Dermis microvascular lymphatic vessel endothelial cell (primary cell): ENCODE measurements around the gene DCUN1D1. TPM values are rescaled to one million over a fixed set of nuclear protein-coding genes. Genes with fewer than 3 reads are reported as not detected.

Experiments used
- DNase-seq, 2 donors: peaks; one replicate each; pipeline versions ENCODE4 v3.0.0 to v3.0.0-alpha.2; 2010; ENCODE audit warnings: low read depth in 2 of 2
- total RNA-seq: library from RNA; depleted of rRNA; stranded (reverse); fragments of >200 nt; gene quantifications from 2 replicates; pipeline ENCODE4 v1.2.1, GENCODE V29; 2014

DCUN1D1 gene
- total RNA-seq, 1 donor from 2014 or later, result 20.9 TPM

GRCh38 chr3:182972387-182972786 lies 8.0 kb downstream of the DCUN1D1 start:
- DNase-seq, result no peak

GRCh38 chr3:182971637-182972036 lies 8.7 kb downstream of the DCUN1D1 start:
- no peak for DNase-seq

DNA sequence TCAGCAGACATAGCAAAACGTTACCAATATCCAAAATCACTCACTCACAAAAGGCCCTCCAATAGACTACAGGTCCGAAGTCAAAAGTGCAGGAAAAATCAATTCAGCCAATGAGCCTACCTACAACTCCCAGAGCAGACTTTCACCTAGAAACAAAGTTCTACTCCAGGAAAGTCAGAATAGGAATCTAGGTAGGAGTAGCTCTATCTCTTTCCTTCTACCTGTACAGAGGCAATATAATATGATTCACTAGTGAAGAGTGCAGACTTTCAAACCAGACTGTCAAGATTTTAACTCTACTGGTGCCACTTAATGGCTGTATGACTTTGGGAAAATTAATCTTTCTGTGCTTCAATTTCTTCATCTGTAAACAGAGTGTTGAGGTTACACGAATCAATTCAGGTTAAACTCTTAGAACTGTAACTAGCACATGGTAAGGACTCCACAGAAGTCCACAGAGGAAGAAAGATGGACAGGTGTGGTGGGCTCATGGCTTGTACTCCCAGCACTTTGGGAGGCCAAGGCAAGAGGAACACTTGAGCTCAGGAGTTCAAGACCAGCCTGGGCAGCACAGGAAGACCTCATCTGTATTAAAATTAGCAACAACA lies 9.4 kb downstream of the DCUN1D1 start:
- DNase-seq, result no peak

GRCh38 chr3:182969853-182970252 lies 10.5 kb downstream of the DCUN1D1 start:
- no peak for DNase-seq

- peak; percentile 12 to 29 for DNase-seq
These were observed 11.1 kb downstream of the DCUN1D1 start for GRCh38 chr3:182969277-182969676.

DNA sequence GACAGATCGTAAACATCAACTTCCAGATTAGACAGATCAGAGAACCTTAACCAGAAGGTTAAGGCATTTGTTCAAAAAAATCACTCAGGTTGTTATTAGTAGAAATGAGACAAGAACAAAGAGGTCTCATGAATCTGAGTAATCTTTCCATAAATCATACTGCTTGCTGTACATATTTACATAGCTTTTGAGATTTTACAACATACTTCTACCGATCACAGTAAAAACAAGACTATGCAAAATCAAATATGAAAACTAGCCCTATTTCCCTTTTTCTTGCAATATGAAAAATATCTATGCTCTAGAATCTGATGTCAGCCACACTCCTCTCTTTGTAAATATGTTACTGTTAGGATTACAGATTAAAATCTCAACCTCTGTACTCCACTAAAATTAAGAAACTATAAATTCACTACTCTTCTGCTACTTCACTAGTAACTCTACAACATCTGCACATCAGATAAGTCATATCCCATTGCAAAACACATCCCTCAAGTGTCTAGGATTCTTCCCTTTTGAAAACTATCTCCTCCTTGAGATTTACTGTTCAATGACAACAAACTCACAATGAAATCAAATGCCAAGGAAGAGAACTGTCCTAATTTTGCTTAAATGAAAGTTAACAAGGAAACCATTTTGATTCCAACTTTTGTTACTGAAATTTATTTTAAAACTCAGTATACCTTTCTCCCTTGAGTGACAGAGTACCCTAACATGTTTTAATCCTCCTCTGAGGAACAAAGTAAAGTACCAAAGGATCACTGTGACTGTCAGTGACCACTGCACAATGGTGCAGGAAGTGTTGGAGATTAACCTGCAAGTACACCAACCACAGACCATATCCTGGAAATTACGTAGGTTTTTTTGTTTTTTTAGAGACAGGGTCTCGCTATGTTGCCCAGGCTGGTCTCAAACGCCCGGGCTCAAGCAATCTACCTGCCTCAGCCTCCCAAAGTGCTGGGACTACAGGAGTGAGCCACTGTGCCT lies 12.8 kb downstream of the DCUN1D1 start:
- DNase-seq, result no peak

- DNase-seq, result no peak
These were observed 14.4 kb downstream of the DCUN1D1 start for GRCh38 chr3:182965861-182966366.

DNA sequence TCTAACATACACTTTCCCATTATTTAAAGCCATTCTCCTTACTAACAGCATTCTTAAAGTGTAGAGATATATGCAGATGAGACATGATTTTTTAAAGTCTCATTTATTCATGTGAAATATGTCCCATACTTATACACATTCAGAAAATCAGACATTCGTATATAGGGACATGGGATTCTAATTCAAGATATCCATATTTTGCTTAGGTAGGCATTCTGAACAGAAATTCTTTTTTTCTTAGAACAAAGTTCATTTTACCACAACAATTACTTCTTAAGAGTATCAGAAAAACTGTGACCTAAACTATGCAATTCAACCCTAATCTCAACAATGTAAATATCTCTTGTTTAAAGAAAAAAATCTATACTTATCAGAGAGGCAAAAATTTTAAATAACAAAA lies 16.2 kb downstream of the DCUN1D1 start:
- DNase-seq, result no peak

- DNase-seq, result no peak
These were observed 18.2 kb downstream of the DCUN1D1 start for GRCh38 chr3:182962166-182962565.

DNA sequence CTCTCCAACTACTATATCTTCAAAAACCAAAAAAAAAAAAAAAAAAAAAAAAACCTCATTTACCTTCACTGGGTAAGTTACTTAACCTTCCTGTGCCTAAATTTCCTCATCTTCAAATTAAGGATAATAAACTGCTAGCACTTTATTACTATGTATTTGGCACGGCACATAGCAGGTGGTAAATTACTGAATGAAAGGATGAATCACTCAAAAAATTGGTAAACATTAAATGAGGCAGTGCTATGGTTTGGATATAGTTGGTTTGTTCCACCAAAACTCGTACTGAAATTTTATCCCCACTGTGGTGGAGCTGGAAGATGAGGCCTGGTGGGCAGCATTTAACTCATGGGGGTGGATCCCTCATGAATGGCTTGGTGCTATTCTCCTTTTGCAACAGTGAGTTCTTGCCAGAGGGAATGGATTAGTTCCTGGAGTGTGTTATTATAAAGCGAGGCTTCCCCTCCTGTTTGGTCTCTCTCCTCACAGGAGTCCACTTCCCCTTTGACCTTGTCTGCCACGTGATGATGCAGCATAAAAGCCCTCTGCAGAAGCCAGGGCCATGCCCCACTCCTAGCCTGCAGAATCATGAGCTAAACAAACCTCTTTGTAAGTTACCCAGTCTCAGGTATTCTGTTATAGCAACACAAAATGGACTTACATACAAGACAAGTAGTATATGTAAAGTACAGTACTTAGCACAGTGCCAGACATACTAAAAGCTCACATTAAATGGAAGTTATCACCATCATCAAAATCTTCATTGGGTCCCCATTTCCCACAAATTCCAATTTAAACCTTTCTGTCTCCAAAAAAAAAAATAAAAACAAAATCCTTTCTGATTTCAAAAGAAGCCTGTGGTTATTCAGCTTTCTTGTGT lies 20.6 kb downstream of the DCUN1D1 start:
- no peak for DNase-seq

DNA sequence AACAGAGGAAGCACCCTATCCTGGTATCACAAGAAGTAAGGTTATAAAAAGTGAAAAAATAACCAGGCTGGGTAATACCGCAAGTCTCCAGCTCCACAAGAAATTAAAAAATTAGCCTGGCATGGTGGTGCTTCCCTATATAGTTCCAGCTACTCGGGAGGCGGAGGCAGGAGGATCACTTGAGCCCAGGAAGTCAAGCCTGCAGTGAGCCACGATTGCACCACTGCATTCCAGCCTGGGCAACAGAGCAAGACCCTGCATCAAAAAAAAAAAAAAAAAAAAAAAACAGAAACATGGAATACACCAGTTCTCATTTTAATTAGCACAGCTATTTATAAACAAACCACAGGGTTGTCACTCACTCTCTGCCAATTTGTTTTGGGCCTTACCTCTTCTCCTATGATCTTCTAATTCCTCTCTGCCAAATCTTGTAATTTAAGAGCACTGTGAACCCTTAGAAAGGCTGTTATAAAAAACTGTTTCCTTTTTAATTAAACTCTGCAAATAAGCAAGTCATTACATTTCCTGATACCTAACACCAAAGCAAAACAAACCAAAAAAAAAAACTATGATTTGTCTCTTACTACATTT lies 22.6 kb downstream of the DCUN1D1 start:
- no peak for DNase-seq

GRCh38 chr3:182957226-182957625 lies 23.1 kb downstream of the DCUN1D1 start:
- DNase-seq, result no peak

DNA sequence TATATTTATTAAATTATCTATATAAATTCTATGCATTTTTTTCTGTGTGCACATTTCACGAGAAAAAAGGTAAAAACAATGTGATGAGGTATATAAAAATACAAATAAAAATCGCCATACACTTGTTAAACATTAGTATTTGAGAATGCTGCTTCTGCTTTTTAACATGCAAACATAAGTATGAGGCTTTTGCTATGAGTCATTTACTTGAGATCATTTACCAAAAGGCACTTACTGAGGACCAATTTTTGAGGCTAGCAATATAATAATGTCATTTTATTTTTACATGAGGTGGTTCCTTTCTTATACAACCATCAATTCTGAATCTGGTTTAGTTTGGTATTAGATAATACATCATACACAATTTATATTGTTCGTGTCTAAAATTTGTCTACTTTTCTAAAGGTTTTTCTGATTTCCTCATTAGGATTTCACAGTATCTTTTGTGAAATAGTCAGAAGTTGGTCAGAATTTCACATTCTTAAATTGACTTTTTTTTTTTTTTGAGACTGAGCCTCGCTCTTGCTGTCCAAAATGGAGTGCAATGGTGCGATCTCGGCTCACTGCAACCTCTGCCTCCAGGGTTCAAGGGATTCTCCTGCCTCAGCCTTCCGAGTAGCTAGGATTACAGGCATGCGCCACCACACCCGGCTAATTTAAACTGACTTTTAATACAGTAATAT lies 25.6 kb downstream of the DCUN1D1 start:
- no peak for DNase-seq

GRCh38 chr3:182949688-182950087 lies 30.6 kb downstream of the DCUN1D1 start:
- no peak for DNase-seq

DNA sequence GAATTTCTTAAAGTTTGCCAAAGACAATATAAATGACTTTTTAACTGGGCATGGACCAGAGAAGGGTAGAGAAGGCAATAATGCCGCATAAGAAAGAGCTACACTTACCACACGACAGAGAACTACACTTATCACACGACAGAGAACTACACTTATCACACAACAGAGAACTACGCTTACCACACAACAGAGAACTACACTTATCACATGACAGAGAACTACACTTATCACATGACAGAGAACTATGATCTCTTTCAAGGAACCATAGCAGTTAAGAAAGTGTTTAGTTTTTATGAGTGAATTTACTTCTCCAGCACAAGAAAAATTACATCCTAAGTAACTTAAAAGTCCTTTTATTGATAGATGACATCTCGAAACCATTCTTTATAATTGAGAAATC lies 32.0 kb downstream of the DCUN1D1 start:
- no peak for DNase-seq

DNA sequence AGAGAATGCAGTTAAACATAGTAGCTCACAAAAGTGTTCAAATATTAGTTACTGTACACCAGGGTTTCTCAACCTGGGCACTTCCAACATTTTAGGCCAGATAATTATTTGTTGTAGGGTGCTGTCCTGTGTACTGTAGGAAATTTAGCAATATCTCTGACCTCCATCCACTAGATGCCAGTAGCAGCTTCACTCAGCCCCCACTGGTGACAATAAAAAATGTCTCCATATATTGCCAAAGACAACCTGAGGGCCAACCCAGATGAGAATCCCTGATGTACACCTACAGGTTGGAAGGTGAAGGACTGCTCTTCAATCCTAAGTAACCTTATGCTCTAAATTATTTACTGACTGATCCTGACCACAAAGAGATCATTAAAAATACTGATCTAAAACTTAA lies 32.5 kb downstream of the DCUN1D1 start:
- DNase-seq, result no peak

GRCh38 chr3:182941719-182942118 lies 38.6 kb downstream of the DCUN1D1 start:
- no peak for DNase-seq

DNA sequence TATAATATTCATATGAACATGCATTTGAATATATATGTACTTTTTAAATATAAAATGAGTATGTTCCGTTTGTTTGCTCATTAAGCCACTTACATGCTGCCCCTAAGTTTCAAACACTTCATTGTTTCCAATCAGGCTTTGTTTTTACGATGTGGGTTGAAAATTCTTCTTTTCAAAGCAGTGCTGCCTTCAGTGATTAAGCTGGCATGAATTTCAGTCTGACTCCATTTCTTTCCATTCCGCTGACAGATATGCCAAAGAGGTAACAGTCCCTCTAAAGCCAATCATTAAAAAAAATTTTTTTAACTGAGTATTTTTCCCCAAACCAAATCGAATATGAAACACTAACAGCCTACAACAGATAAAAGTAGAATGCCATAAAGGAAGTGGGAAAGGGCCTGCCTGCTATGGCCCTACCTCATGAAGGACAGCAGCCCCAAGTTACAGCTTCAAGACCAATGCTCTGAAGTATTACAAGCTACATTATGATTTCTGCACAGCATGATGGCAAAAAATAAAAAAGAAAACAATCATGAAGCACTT lies 40.0 kb downstream of the DCUN1D1 start:
- DNase-seq, result no peak

DNA sequence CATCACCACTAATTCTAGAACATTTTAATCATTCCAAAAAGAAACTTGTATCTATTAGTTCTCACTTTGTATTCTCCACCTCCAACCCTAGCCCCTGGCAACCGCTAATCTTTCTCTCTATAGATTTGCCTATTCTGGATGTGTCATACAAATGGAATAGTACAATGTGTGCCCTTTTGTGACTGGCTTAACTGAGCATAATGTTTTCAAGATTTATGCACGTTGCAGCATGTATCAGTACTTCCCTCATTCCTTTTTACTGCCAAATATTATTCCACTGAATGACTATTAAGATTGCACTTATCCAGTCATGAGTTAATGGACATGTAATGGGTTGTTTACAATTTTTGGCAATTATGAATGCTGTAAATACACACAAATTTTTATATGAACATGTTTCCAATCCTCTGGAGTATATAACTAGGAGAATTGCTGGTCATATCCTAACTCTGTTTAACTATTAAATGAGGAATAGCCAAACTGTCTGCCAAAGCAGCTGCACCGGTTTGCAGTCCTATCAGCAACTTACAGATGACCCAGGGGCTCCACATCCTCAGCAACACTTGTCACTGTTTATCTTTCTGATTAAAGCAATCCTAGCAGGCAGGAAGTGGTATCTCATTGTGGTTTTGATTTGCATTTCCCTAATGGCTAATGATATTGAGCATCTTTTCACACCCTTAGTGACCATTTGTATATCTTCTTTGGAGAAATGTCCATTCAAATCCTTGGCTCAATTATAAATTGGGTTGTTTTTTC lies 42.9 kb downstream of the DCUN1D1 start:
- no peak for DNase-seq

- no peak for DNase-seq
These were observed 43.4 kb downstream of the DCUN1D1 start for GRCh38 chr3:182936918-182937285.
